GM06990 (cell line): ENCODE results near the gene TRAF1.

Source experiments
- DNase-seq: peaks from one replicate; pipeline ENCODE4 v3.0.0-alpha.2; 2011; ENCODE audit not compliant: insufficient read length; ENCODE audit errors: extremely low read depth
- H3K27me3 ChIP-seq: replicated peaks from 2 replicates; pipeline ENCODE4 v1.6.0; 2011; ENCODE audit warnings: low read length; ENCODE audit not compliant: control insufficient read depth, insufficient read depth
- H3K36me3 ChIP-seq: 2 replicates; pipeline ENCODE4 v1.5.1; 2011; ENCODE audit warnings: low read length; ENCODE audit not compliant: control insufficient read depth, insufficient read depth
- H3K4me3 ChIP-seq: replicated peaks from 2 replicates; pipeline ENCODE4 v1.5.1; 2011; ENCODE audit warnings: low read depth, mild to moderate bottlenecking, control low read depth, low read length
- TF ChIP-seq, protein P1 (sequence below): IDR thresholded peaks from 2 replicates; pipeline ENCODE4 v1.5.1; 2011; ENCODE audit warnings: low read length, control low read depth, mild to moderate bottlenecking, inconsistent platforms; ENCODE audit not compliant: insufficient read depth, poor library complexity, severe bottlenecking

The TRAF1 gene

DNA sequence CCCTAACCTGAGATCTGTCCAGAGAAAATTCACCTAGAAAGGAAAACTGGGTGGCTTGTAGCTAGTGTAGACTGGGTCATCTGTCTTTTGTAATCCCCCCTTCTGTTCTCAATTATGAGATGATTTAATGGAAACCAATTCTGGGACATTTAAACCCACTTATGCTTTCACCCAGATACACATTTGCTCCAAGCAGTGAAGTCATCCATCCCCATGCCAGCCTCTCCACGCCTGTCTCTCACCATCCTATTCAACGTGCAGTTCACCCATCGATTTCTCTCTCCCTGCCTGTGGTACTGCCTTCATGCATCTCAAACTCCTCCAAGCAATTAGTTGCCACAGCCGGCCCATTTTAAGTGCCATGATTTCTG lies 51.4 kb downstream of the TRAF1 start:
- peak overlapping the region; percentile 71 for H3K4me3 ChIP-seq
- H3K36me3 ChIP-seq = peaks cover 14% of the 10 kb centered on the region
- H3K27me3 ChIP-seq = no peaks in the 10 kb centered on the region
- DNase-seq = no peak
- TF ChIP-seq, protein P1, sequence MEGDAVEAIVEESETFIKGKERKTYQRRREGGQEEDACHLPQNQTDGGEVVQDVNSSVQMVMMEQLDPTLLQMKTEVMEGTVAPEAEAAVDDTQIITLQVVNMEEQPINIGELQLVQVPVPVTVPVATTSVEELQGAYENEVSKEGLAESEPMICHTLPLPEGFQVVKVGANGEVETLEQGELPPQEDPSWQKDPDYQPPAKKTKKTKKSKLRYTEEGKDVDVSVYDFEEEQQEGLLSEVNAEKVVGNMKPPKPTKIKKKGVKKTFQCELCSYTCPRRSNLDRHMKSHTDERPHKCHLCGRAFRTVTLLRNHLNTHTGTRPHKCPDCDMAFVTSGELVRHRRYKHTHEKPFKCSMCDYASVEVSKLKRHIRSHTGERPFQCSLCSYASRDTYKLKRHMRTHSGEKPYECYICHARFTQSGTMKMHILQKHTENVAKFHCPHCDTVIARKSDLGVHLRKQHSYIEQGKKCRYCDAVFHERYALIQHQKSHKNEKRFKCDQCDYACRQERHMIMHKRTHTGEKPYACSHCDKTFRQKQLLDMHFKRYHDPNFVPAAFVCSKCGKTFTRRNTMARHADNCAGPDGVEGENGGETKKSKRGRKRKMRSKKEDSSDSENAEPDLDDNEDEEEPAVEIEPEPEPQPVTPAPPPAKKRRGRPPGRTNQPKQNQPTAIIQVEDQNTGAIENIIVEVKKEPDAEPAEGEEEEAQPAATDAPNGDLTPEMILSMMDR = no peak

DNA sequence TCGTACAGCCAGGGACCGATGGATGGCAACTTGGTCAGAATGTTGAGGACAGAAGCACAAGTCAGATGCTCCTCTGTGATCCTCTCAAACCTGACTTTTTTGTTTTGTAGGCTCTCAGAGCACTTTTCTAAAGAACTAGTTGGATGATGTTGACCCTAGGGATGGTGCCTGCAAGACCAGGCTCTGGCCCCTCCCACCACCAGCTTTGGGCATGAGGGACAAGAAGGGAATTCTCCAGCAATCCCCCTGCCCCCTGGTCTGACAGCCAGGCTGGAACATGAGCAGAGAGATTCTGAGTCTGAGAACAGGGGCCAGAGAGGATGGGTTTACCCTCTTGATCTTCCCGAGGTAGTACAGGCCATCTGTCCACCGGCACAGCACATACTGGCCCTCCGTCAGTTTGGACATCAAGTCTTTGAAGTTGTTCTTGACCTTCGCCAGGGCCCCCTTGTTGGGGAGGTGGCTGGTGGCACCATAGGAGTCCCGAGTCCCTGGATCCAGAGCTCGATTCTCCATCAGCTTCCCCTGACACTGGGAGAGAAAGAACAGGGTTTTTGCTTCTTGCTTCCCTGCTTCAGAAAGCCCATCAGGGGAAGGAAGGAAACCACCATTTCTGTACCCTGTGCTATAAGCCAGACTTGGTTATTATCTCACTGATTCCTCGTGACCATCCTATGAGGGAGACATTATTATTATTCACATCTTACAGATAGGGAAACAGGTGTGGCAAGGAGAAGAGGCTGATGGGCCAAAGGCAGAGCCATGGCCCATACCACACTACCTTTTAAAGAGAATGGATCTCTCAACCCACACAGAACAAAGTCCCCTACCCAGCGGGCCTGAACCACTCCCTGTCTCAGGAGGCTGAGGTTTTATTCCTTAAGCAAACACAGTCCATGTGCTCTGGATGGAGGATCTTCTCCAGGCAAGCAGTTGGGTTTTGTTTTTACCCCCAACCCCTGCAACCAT lies 52.1 kb downstream of the TRAF1 start:
- Histone ChIP-seq H3K36me3 (peaks cover 20% of the 10 kb centered on the region), H3K4me3 (no peak overlapping the region), H3K27me3 (no peaks in the 10 kb centered on the region)
- TF ChIP-seq, protein P1 = no peak
- DNase-seq = no peak

DNA sequence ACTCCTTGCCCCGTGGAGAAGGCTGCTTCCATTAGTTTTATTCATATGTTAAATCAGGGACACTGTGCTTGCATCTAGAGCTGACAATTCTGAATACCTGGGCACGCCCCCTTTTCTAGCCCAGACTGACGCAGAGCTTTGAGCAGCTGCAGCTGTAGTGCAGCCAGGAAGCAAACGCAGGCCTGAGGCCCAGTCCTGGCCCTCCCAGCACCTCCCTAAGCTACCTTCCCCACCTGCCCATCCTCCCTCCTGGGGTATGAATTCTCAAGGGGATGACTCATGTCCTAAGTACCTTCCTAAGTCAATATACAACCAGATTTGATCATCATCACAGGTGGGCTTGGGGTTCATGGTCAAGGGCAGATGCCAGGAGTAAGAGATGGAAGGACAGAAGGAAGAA lies 53.1 kb downstream of the TRAF1 start:
- DNase-seq = no peak
- Histone ChIP-seq H3K4me3 (no peak overlapping the region), H3K36me3 (peaks cover 21% of the 10 kb centered on the region), H3K27me3 (no peaks in the 10 kb centered on the region)
- TF ChIP-seq, protein P1 = no peak

DNA sequence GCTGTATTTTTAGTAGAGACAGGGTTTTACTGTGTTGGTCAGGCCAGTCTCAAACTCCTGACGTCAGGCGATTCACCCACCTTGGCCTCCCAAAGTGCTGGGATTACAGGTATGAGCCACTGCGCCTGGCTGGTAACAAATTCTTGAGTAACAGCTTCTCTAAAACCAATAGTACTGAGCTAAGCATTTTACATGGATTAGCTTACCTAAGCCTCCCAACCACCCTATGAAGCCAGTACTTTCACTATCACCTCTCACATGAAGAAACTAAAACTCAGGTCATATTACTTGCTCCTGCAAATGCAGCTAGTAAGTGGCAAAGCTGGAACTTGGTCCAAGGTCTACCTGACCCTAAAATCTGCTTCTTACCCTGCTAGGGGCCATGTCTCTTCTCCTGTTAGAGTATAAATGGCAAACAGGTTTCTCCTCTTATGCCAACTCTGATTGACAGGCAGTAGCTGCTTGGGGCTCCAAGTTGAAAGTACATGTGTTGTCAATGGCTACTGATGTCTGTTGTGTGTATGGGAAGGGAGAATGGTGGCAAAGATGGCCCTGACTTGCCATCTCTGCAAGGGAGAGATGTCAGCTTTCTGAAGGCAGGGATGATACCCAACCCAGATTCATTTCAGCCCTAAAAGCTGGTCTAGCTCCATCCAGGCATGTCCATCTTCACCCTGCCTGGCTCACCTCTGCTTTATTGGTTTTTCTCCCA lies 53.6 kb downstream of the TRAF1 start:
- Histone ChIP-seq H3K4me3 (no peak overlapping the region), H3K27me3 (no peaks in the 10 kb centered on the region), H3K36me3 (peaks cover 21% of the 10 kb centered on the region)
- TF ChIP-seq, protein P1 = no peak
- DNase-seq = no peak

DNA sequence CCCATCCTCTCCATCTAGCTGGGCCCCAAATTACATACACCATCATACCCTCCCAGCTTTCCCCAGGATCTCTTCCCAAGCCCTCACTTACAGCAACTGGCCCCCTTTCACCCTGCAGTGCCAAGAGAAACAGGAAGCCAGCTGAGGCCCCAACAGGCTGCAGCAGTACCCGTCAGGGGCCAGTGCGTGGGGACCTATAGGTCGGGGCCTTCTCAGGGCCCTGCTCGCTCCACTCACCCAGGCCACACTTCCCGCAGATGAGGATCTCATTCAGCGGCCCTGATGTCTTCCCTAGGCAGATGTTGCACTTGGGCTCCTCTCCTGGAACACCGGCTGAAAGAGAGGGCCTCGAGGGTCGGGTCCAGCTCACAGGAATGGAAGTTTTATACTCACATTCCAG lies 56.4 kb downstream of the TRAF1 start:
- DNase-seq = no peak
- no peaks in the 10 kb centered on the region for H3K27me3 ChIP-seq
- peaks cover 34% of the 10 kb centered on the region for H3K36me3 ChIP-seq
- no peak overlapping the region for H3K4me3 ChIP-seq
- TF ChIP-seq, protein P1 = no peak
